Measurements from ENCODE around the gene S100A12.

Gene S100A12

GRCh38 chr1:153399401-153400055 lies 24.1 kb upstream of the S100A12 start:
- H3K4me3 ChIP-seq (ENCODE audit: insufficient read length, low read depth), result no peak overlapping the region
- H3K36me3 ChIP-seq (ENCODE audit: insufficient read depth, insufficient read length, low read length), result no peaks in the 10 kb centered on the region
- H3K4me1 ChIP-seq (ENCODE audit: insufficient read depth, insufficient read length), result peaks cover 10% of the 10 kb centered on the region
- no peaks in the 10 kb centered on the region for H3K27me3 ChIP-seq (ENCODE audit: insufficient read depth, insufficient read length)
- no peak for DNase-seq (ENCODE audit: low read depth, low spot score)
- no peak overlapping the region for H3K9ac ChIP-seq (ENCODE audit: insufficient read length, low read depth)
- no peak for TF ChIP-seq YY1 (IDR thresholded peaks at IDR 0.05; ENCODE audit: insufficient read depth, insufficient read length)
- no peak for TF ChIP-seq ZNF274 (IDR thresholded peaks at IDR 0.05; ENCODE audit: low read depth, low read length)
- TF ChIP-seq SUZ12 (IDR thresholded peaks at IDR 0.05; ENCODE audit: extremely low read depth, insufficient read depth, insufficient read length), result no peak
- H3K9me3 ChIP-seq (ENCODE audit: insufficient read depth, low read length), result peaks cover 6% of the 10 kb centered on the region; the same call in 1 of the 2 replicates

- DNase-seq (ENCODE audit: low read depth, low spot score), result no peak
- no peak overlapping the region for H3K9ac ChIP-seq (ENCODE audit: insufficient read length, low read depth)
- H3K36me3 ChIP-seq (ENCODE audit: insufficient read depth, insufficient read length, low read length), result no peaks in the 10 kb centered on the region
- H3K9me3 ChIP-seq (ENCODE audit: insufficient read depth, low read length), result no peaks in the 10 kb centered on the region
- H3K4me1 ChIP-seq (ENCODE audit: insufficient read depth, insufficient read length), result peaks cover 8% of the 10 kb centered on the region
- no peak overlapping the region for H3K4me3 ChIP-seq (ENCODE audit: insufficient read length, low read depth)
- TF ChIP-seq ZNF274 (IDR thresholded peaks at IDR 0.05; ENCODE audit: low read depth, low read length) (no peak), YY1 (IDR thresholded peaks at IDR 0.05; ENCODE audit: insufficient read depth, insufficient read length) (no peak), SUZ12 (IDR thresholded peaks at IDR 0.05; ENCODE audit: extremely low read depth, insufficient read depth, insufficient read length) (no peak)
- H3K27me3 ChIP-seq (ENCODE audit: insufficient read depth, insufficient read length), result no peaks in the 10 kb centered on the region
Observed at GRCh38 chr1:153397924-153398651, 22.7 kb upstream of the S100A12 start.

GRCh38 chr1:153397051-153397923 lies 21.9 kb upstream of the S100A12 start:
- Histone ChIP-seq H3K36me3 (ENCODE audit: insufficient read depth, insufficient read length, low read length) (no peaks in the 10 kb centered on the region), H3K4me3 (ENCODE audit: insufficient read length, low read depth) (no peak overlapping the region), H3K27me3 (ENCODE audit: insufficient read depth, insufficient read length) (no peaks in the 10 kb centered on the region), H3K9ac (ENCODE audit: insufficient read length, low read depth) (no peak overlapping the region), H3K4me1 (ENCODE audit: insufficient read depth, insufficient read length) (peaks cover 8% of the 10 kb centered on the region), H3K9me3 (ENCODE audit: insufficient read depth, low read length) (no peaks in the 10 kb centered on the region)
- TF ChIP-seq YY1 (IDR thresholded peaks at IDR 0.05; ENCODE audit: insufficient read depth, insufficient read length) (no peak), ZNF274 (IDR thresholded peaks at IDR 0.05; ENCODE audit: low read depth, low read length) (no peak), SUZ12 (IDR thresholded peaks at IDR 0.05; ENCODE audit: extremely low read depth, insufficient read depth, insufficient read length) (no peak)
- no peak for DNase-seq (ENCODE audit: low read depth, low spot score)

- Histone ChIP-seq H3K9ac (ENCODE audit: insufficient read length, low read depth) (no peak overlapping the region), H3K4me1 (ENCODE audit: insufficient read depth, insufficient read length) (peaks cover 8% of the 10 kb centered on the region), H3K4me3 (ENCODE audit: insufficient read length, low read depth) (no peak overlapping the region), H3K9me3 (ENCODE audit: insufficient read depth, low read length) (no peaks in the 10 kb centered on the region), H3K27me3 (ENCODE audit: insufficient read depth, insufficient read length) (no peaks in the 10 kb centered on the region), H3K36me3 (ENCODE audit: insufficient read depth, insufficient read length, low read length) (no peaks in the 10 kb centered on the region)
- no peak for TF ChIP-seq SUZ12 (IDR thresholded peaks at IDR 0.05; ENCODE audit: extremely low read depth, insufficient read depth, insufficient read length)
- TF ChIP-seq ZNF274 (IDR thresholded peaks at IDR 0.05; ENCODE audit: low read depth, low read length), result no peak
- no peak for TF ChIP-seq YY1 (IDR thresholded peaks at IDR 0.05; ENCODE audit: insufficient read depth, insufficient read length)
- no peak for DNase-seq (ENCODE audit: low read depth, low spot score)
Observed at GRCh38 chr1:153396461-153396860, 21.0 kb upstream of the S100A12 start.

GRCh38 chr1:153395776-153396175 lies 20.4 kb upstream of the S100A12 start:
- TF ChIP-seq ZNF274 (IDR thresholded peaks at IDR 0.05; ENCODE audit: low read depth, low read length), result no peak
- TF ChIP-seq SUZ12 (IDR thresholded peaks at IDR 0.05; ENCODE audit: extremely low read depth, insufficient read depth, insufficient read length), result no peak
- Histone ChIP-seq H3K36me3 (ENCODE audit: insufficient read depth, insufficient read length, low read length) (no peaks in the 10 kb centered on the region), H3K27me3 (ENCODE audit: insufficient read depth, insufficient read length) (no peaks in the 10 kb centered on the region), H3K9me3 (ENCODE audit: insufficient read depth, low read length) (no peaks in the 10 kb centered on the region), H3K9ac (ENCODE audit: insufficient read length, low read depth) (no peak overlapping the region), H3K4me3 (ENCODE audit: insufficient read length, low read depth) (no peak overlapping the region), H3K4me1 (ENCODE audit: insufficient read depth, insufficient read length) (peaks cover 8% of the 10 kb centered on the region)
- no peak for DNase-seq (ENCODE audit: low read depth, low spot score)

- TF ChIP-seq ZNF274 (IDR thresholded peaks at IDR 0.05; ENCODE audit: low read depth, low read length), result no peak
- TF ChIP-seq SUZ12 (IDR thresholded peaks at IDR 0.05; ENCODE audit: extremely low read depth, insufficient read depth, insufficient read length), result no peak
- no peak for TF ChIP-seq YY1 (IDR thresholded peaks at IDR 0.05; ENCODE audit: insufficient read depth, insufficient read length)
- Histone ChIP-seq H3K4me1 (ENCODE audit: insufficient read depth, insufficient read length) (peaks cover 8% of the 10 kb centered on the region), H3K9me3 (ENCODE audit: insufficient read depth, low read length) (no peaks in the 10 kb centered on the region), H3K27me3 (ENCODE audit: insufficient read depth, insufficient read length) (no peaks in the 10 kb centered on the region), H3K9ac (ENCODE audit: insufficient read length, low read depth) (no peak overlapping the region), H3K4me3 (ENCODE audit: insufficient read length, low read depth) (no peak overlapping the region), H3K36me3 (ENCODE audit: insufficient read depth, insufficient read length, low read length) (no peaks in the 10 kb centered on the region)
- DNase-seq (ENCODE audit: low read depth, low spot score), result no peak
Observed at GRCh38 chr1:153395136-153395685, 19.8 kb upstream of the S100A12 start.
